Suppressor macrophage treated with lipopolysaccharide for 1 hour (primary cell): ENCODE results near the gene BLNK.

Experiments used
- DNase-seq, 3 donors: peaks; one replicate each; pipeline ENCODE4 v3.0.0-alpha.2; 2020 to 2022

BLNK gene

GRCh38 chr10:96260014-96260413, 11.4 kb downstream of the BLNK start:
- peak; percentile 54 to 76 (median 63) for DNase-seq

GRCh38 chr10:96259150-96259549, 12.2 kb downstream of the BLNK start:
- no peak for DNase-seq

- peak; percentile 82 to 91 (median 90) for DNase-seq
Measured at GRCh38 chr10:96257944-96258343, 13.4 kb downstream of the BLNK start.

- DNase-seq, result no peak
Measured at GRCh38 chr10:96255549-96256333, 15.6 kb downstream of the BLNK start.

- DNase-seq, result no peak
Measured at GRCh38 chr10:96254976-96255375, 16.4 kb downstream of the BLNK start.

- no peak for DNase-seq
Measured at GRCh38 chr10:96252730-96253129, 18.6 kb downstream of the BLNK start.

- no peak for DNase-seq
Measured at GRCh38 chr10:96250349-96250748, 21.0 kb downstream of the BLNK start.

- DNase-seq, result no peak
Measured at GRCh38 chr10:96249264-96249663, 22.1 kb downstream of the BLNK start.

GRCh38 chr10:96244354-96244753, 27.0 kb downstream of the BLNK start:
- no peak for DNase-seq

GRCh38 chr10:96243296-96243695, 28.1 kb downstream of the BLNK start:
- DNase-seq, result no peak

- no peak for DNase-seq
Measured at GRCh38 chr10:96242822-96243221, 28.5 kb downstream of the BLNK start.

GRCh38 chr10:96238646-96239623, 32.4 kb downstream of the BLNK start:
- DNase-seq, result peak in 1 of 3 donors; percentile 14

- no peak for DNase-seq
Measured at GRCh38 chr10:96236876-96237275, 34.5 kb downstream of the BLNK start.

- peak in 1 of 3 donors; percentile 25 for DNase-seq
Measured at GRCh38 chr10:96236090-96236478, 35.3 kb downstream of the BLNK start.

- DNase-seq, result no peak
Measured at GRCh38 chr10:96235326-96236089, 35.9 kb downstream of the BLNK start.

- DNase-seq, result no peak
Measured at GRCh38 chr10:96233959-96234358, 37.4 kb downstream of the BLNK start.

- DNase-seq, result no peak
Measured at GRCh38 chr10:96230527-96230926, 40.8 kb downstream of the BLNK start.

GRCh38 chr10:96229568-96230030, 41.8 kb downstream of the BLNK start:
- DNase-seq, result peak; percentile 83 to 95 (median 88)

- DNase-seq, result no peak
Measured at GRCh38 chr10:96228408-96228994, 42.9 kb downstream of the BLNK start.

- DNase-seq, result no peak
Measured at GRCh38 chr10:96227206-96227605, 44.2 kb downstream of the BLNK start.

GRCh38 chr10:96225119-96225518, 46.2 kb downstream of the BLNK start:
- DNase-seq, result no peak

GRCh38 chr10:96222908-96223307, 48.5 kb downstream of the BLNK start:
- no peak for DNase-seq
